HG03108 (cell line): ENCODE results near the gene OCEL1.

Source experiments
- ATAC-seq: cut with Tn5 transposase; IDR thresholded peaks from one replicate; pipeline ENCODE4 v1.9.1; 2021; ENCODE audit warnings: moderate library complexity; ENCODE audit not compliant: unreplicated experiment

Gene OCEL1

GRCh38 chr19:17209126-17210036, 16.6 kb upstream of the OCEL1 start:
- no peak for ATAC-seq

DNA sequence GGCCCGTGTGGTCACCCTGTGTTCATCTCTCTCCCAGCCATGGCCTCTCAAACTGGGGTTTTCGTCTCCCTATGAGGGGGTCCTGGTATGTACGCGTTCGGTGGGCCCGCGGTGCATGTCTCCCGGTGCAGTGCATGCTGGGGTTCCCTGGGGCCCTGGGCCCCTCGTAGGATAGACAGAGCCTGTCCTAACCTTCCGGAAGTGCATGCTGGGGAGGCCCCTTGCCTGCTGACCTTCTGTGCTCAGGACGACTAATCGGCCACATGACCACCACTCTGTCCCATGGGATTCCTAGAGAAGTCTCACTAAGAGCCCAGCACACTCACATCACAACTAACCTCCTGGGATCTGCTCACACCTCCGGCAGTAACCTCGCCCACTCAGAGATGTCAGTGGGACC, 15.7 kb upstream of the OCEL1 start:
- ATAC-seq, result no peak

- no peak for ATAC-seq
These were observed 14.2 kb upstream of the OCEL1 start for GRCh38 chr19:17211547-17212446.

DNA sequence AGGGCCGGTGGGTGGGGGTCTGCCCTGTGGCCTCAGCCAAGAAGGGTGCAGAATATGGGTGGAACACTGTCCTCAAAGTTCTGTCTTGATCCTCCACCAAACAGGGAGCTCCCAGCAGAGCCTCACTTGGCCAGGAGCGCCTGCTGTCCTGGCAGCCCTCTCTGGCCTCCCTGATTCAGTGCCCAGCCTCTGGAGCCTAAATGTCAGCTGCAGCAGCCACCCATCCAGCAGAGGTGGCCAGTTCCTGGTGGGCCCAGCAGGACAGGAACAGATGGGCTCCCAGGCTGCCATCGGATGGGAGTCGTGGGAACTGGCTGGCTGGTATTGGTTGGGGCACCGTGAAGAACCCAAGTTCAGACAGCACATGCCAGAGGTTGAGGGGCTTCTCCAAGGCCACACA, 12.7 kb upstream of the OCEL1 start:
- ATAC-seq, result no peak

DNA sequence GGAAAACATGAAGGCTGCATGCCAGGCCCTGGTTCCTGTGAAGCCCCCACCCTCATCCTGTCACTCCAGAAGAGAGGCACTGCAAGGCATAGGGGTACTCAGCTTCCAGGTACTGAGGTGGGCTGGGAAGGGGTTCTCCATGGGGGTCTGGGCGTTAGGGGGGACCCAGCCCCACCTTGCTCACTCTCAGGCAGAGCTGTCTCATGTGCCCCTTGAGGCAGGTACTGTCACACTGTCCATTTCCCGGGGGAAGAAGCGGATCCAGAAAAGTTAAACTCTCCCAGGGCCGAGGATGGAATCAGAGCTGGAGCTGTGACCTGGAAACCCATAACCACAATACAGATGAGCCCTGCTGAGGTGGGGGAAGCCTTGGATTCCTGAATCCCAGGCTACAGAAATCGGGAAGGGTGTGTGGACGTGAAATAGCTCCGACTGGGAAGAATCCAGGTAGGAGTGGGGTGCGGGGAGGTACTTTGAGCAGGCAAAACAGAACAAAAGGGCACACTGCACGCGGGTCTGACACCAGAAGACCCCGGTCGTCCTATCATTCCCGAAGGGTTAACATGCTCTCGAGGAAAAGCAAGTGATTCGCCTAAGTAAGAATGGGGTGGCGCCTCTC, 11.4 kb upstream of the OCEL1 start:
- ATAC-seq, result no peak

- ATAC-seq, result peak; percentile 78
These were observed 10.7 kb upstream of the OCEL1 start, which contains the start of gene USE1 for GRCh38 chr19:17215127-17215971. TSS of gene USE1 (plus strand) at chr19:17215357. CDS start at chr19:17215406, 49 bp downstream.

DNA sequence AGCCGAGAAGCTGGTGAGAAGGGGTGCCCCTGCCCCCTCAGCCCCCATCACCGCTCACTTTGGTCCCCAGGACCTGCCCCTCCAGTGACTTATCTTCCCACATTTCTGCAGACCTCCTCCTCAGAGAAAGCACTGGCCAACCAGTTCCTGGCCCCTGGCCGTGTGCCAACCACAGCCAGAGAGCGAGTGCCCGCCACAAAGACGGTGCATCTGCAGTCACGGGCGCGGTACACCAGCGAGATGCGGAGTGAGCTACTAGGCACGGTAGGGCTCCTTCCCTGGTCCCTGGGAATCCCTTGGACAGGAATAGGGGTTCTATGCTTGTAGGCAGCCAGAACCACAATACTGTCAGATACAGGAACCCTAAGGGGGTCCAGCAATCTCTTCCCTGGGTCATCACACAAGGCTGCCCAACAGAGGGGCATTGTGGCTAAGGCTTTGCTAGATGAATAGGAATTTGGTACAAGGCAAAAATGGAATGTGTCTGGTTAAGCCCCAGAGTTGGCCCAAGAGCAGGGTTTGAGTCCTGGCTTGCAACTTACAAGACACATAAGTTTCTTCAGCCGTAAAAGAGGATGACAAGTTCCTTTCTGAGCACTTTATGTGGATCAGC, 9.9 kb upstream of the OCEL1 start:
- ATAC-seq, result no peak

GRCh38 chr19:17219286-17219685, 6.7 kb upstream of the OCEL1 start:
- ATAC-seq, result no peak

DNA sequence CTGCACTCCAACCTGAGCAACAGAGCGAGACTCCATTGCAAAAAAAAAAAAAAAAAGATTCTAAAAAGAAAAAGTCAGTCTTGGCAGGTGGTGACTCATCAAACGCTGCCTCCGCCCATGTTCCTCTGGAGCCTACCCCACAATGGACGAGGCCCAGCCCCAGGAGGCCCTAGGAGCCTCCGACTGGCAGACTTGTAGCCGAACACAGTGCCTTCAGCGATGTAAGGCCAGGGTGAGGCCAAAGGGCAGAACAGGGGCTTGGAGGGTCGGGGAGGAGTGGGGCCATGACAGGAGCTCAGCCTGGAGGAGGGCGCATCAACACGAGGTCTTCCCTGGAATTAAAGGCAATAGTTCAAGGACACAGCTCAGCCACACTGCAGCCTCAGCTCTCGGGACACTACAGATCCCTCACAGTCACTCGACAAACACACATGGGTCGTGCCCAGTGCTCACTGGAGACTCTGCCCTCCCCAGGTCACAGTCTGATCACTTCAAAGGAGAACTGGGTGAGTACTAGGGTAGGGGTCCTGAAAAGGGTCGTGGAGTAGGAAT, 5.7 kb upstream of the OCEL1 start:
- ATAC-seq, result no peak

DNA sequence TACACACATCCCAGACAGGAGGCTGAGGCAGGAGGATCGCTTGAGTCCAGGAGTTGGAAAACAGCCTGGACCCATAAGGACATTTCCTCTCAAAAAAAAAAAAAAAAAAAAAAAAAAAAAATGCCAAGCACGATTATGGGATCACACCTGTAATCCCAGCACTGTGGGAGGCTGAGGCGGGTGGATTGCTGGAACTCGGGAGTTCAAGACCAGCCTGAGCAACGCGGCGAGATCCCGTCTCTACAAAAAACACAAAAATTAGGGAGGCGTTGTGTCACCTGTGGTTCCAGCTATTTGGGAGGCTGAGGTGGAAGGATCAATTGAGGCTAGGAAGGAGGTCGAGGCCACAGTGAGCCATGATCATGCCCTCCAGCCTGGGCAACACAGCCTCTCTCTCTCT, 973 bp upstream of the OCEL1 start:
- ATAC-seq, result no peak

DNA sequence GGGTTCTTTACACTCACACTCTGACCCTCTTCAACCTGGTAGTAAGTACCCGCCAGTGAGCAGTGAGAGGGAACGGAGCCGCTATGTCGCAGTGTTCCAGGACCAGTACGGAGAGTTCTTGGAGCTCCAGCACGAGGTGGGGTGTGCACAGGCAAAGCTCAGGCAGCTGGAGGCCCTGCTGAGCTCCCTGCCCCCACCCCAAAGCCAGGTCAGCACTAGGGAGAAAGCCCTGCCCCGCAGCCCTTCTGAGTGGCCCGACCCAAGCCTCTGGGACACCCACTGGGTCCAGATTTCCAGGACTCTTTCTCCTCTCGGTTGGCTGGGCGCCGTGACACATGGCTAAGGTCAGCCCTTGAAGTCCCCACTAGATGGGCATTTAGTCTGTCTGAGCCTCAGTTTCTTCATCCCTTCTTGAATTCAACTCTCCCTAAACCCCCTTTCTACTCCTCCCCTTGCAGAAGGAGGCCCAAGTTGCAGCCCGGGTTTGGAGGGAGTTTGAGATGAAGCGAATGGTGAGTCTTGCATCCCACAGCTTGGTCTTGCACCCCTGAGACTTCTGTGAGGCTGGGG, 1.9 kb downstream of the OCEL1 start:
- ATAC-seq, result no peak

GRCh38 chr19:17229890-17230289, 3.9 kb downstream of the OCEL1 start:
- ATAC-seq, result no peak

GRCh38 chr19:17232258-17232657, 6.2 kb downstream of the OCEL1 start:
- no peak for ATAC-seq

- ATAC-seq, result peak; percentile 38
These were observed 8.9 kb downstream of the OCEL1 start for GRCh38 chr19:17234911-17235299.

DNA sequence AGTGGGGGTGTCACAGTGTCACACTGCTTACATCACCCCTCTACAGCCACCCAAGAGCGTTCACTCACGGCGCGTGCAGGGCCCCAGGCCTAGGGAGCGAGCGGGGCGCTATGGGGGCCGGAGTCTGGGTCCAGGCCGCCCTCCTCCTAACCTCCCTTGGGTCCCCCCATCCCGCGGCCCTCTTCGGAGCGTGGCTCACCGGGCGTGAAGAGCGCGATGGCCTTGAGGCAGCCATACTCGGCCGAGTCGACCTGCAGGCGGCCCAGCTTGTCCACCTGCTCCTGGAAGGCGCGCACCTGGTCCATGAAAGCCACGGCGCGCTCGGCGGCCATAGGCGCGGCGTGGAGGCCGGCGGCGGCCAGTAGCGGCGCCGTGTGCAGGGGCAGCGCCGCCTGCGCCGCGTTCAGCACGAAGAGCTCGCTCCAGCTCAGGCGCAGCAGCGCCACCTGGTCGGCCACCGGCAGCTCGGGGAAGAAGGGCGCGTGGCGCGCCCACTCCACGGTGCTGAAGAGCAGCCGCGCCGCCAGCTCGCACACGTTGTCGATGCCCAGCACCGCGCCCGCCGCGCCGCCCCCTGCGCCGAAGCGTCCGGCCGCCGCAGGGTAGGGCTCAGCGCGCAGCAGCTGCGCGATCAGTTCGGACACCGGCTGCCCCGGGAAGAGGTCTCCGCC, 9.4 kb downstream of the OCEL1 start:
- ATAC-seq, result peak; percentile 59

- peak; percentile 10 for ATAC-seq
These were observed 10.1 kb downstream of the OCEL1 start for GRCh38 chr19:17235971-17236777.

DNA sequence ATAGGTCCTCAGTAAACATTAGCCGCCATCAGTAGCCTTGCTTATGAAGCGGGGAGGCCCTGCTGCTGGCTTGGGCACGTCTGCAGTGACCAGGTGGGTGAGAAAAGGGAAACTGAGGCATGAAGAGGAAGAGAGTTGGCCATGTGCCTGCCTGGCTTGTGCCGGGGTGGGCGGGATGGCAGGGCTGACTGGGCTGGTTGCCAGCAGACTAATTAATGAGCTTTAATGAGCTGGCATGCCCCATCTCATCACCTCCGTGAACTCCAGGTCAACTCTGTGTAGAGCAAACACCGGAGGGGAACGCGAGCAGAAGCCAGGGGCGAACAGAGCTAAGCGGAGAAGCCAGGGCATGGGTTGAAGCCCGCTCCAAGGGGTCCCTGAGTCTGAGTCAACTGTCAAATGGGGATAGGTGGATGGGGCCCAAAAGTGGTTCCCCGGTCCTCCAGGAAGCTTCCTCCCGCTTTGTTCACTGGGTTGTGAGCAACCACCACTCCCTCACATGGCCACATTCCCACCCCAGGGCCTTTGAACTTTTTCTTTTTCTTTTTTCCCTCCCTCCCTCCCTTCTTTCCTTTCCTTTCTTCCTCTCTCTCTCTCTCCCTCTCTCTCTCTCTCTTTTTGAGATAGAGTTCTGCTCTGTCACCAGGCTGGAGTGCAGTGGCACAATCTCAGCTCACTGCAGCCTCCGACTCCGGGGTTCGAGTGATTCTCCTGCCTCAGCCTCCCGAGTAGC, 11.0 kb downstream of the OCEL1 start:
- ATAC-seq, result no peak
